Measurements from ENCODE around the gene TCF12. TPM values are rescaled to one million over a fixed set of nuclear protein-coding genes. Genes with fewer than 3 reads are reported as not detected.

TCF12 gene
- total RNA-seq, 1 donor from 2014 or later = 112 TPM

- Histone ChIP-seq H3K27me3 (ENCODE audit: insufficient read depth, low read length) (no peaks in the 10 kb centered on the region), H3K9me3 (ENCODE audit: insufficient read depth, low read depth, low read length) (no peaks in the 10 kb centered on the region), H3K27ac (ENCODE audit: low read depth, low read length) (no peak overlapping the region), H3K36me3 (ENCODE audit: insufficient read depth, low read length) (no peaks in the 10 kb centered on the region), H4K20me1 (ENCODE audit: insufficient read depth, low read length) (no peaks in the 10 kb centered on the region), H3K79me2 (ENCODE audit: insufficient read depth, low read length) (no peaks in the 10 kb centered on the region), H2AFZ (ENCODE audit: low read depth, low read length) (no peak overlapping the region), H3K4me1 (ENCODE audit: insufficient read depth, low read length) (peaks cover 30% of the 10 kb centered on the region), H3K4me3 (ENCODE audit: insufficient read depth, low read depth, low read length) (no peak overlapping the region), H3K4me2 (ENCODE audit: low read length) (peak overlapping the region; percentile 22), H3K9ac (ENCODE audit: low read length) (no peak overlapping the region)
- no peak overlapping the region for H3K27ac Mint-ChIP-seq (ENCODE audit: unreplicated experiment)
- peaks cover 11% of the 10 kb centered on the region for H3K4me1 Mint-ChIP-seq (ENCODE audit: low read depth, unreplicated experiment)
- H3K27me3 Mint-ChIP-seq (ENCODE audit: low read depth, unreplicated experiment) = no peaks in the 10 kb centered on the region
- no peaks in the 10 kb centered on the region for H3K36me3 Mint-ChIP-seq (ENCODE audit: low read depth, unreplicated experiment)
- TF ChIP-seq EZH2 (IDR thresholded peaks at IDR 0.05; ENCODE audit: insufficient read depth, low read length) = no peak
- TF ChIP-seq CTCF (IDR thresholded peaks at IDR 0.05; ENCODE audit: insufficient read depth, low read depth, low read length) = no peak
- no peaks in the 10 kb centered on the region for H3K9me3 Mint-ChIP-seq (ENCODE audit: unreplicated experiment)
- H3K4me3 Mint-ChIP-seq (ENCODE audit: unreplicated experiment) = no peak overlapping the region
- FAIRE-seq = no peak
- DNase-seq (ENCODE audit: low read depth) = peak; percentile 50
These were observed 405.6 kb downstream of the TCF12 start for GRCh38 chr15:57323806-57324589.

GRCh38 chr15:57324590-57324890 lies 406.1 kb downstream of the TCF12 start:
- Histone ChIP-seq H3K79me2 (ENCODE audit: insufficient read depth, low read length) (no peaks in the 10 kb centered on the region), H3K9me3 (ENCODE audit: insufficient read depth, low read depth, low read length) (no peaks in the 10 kb centered on the region), H4K20me1 (ENCODE audit: insufficient read depth, low read length) (no peaks in the 10 kb centered on the region), H3K9ac (ENCODE audit: low read length) (no peak overlapping the region), H3K4me2 (ENCODE audit: low read length) (no peak overlapping the region), H3K4me3 (ENCODE audit: insufficient read depth, low read depth, low read length) (no peak overlapping the region), H3K36me3 (ENCODE audit: insufficient read depth, low read length) (no peaks in the 10 kb centered on the region), H2AFZ (ENCODE audit: low read depth, low read length) (no peak overlapping the region), H3K27me3 (ENCODE audit: insufficient read depth, low read length) (no peaks in the 10 kb centered on the region), H3K4me1 (ENCODE audit: insufficient read depth, low read length) (peaks cover 30% of the 10 kb centered on the region), H3K27ac (ENCODE audit: low read depth, low read length) (no peak overlapping the region)
- no peak overlapping the region for H3K4me3 Mint-ChIP-seq (ENCODE audit: unreplicated experiment)
- no peaks in the 10 kb centered on the region for H3K27me3 Mint-ChIP-seq (ENCODE audit: low read depth, unreplicated experiment)
- TF ChIP-seq EZH2 (IDR thresholded peaks at IDR 0.05; ENCODE audit: insufficient read depth, low read length) = no peak
- TF ChIP-seq CTCF (IDR thresholded peaks at IDR 0.05; ENCODE audit: insufficient read depth, low read depth, low read length) = no peak
- H3K4me1 Mint-ChIP-seq (ENCODE audit: low read depth, unreplicated experiment) = peaks cover 11% of the 10 kb centered on the region
- H3K27ac Mint-ChIP-seq (ENCODE audit: unreplicated experiment) = no peak overlapping the region
- FAIRE-seq (no peak), DNase-seq (ENCODE audit: low read depth) (no peak)
- no peaks in the 10 kb centered on the region for H3K9me3 Mint-ChIP-seq (ENCODE audit: unreplicated experiment)
- H3K36me3 Mint-ChIP-seq (ENCODE audit: low read depth, unreplicated experiment) = no peaks in the 10 kb centered on the region

GRCh38 chr15:57324944-57325679 lies 406.7 kb downstream of the TCF12 start:
- DNase-seq (ENCODE audit: low read depth) (no peak), FAIRE-seq (no peak)
- TF ChIP-seq EZH2 (IDR thresholded peaks at IDR 0.05; ENCODE audit: insufficient read depth, low read length) (no peak), CTCF (IDR thresholded peaks at IDR 0.05; ENCODE audit: insufficient read depth, low read depth, low read length) (no peak)
- no peaks in the 10 kb centered on the region for H3K27me3 Mint-ChIP-seq (ENCODE audit: low read depth, unreplicated experiment)
- no peak overlapping the region for H3K9ac ChIP-seq (ENCODE audit: low read length)
- H3K9me3 ChIP-seq (ENCODE audit: insufficient read depth, low read depth, low read length) = no peaks in the 10 kb centered on the region
- no peak overlapping the region for H3K4me3 Mint-ChIP-seq (ENCODE audit: unreplicated experiment)
- no peaks in the 10 kb centered on the region for H3K27me3 ChIP-seq (ENCODE audit: insufficient read depth, low read length)
- no peak overlapping the region for H3K27ac ChIP-seq (ENCODE audit: low read depth, low read length)
- H3K36me3 Mint-ChIP-seq (ENCODE audit: low read depth, unreplicated experiment) = no peaks in the 10 kb centered on the region
- H2AFZ ChIP-seq (ENCODE audit: low read depth, low read length) = no peak overlapping the region
- H3K36me3 ChIP-seq (ENCODE audit: insufficient read depth, low read length) = no peaks in the 10 kb centered on the region
- H3K4me3 ChIP-seq (ENCODE audit: insufficient read depth, low read depth, low read length) = no peak overlapping the region
- no peaks in the 10 kb centered on the region for H3K79me2 ChIP-seq (ENCODE audit: insufficient read depth, low read length)
- no peak overlapping the region for H3K27ac Mint-ChIP-seq (ENCODE audit: unreplicated experiment)
- peaks cover 35% of the 10 kb centered on the region for H3K4me1 ChIP-seq (ENCODE audit: insufficient read depth, low read length)
- no peaks in the 10 kb centered on the region for H3K9me3 Mint-ChIP-seq (ENCODE audit: unreplicated experiment)
- H3K4me1 Mint-ChIP-seq (ENCODE audit: low read depth, unreplicated experiment) = peaks cover 11% of the 10 kb centered on the region
- H3K4me2 ChIP-seq (ENCODE audit: low read length) = no peak overlapping the region
- no peaks in the 10 kb centered on the region for H4K20me1 ChIP-seq (ENCODE audit: insufficient read depth, low read length)
